Astrocyte (in vitro differentiated cells and primary cell): ENCODE results near the gene PRDX1.
"Not testable (repeated sequence)": the region's sequence is repeated elsewhere in the genome, so short reads cannot be mapped to it uniquely, and the experiment has no call there.

Source experiments
- EZH2 ChIP-seq: IDR thresholded peaks from 2 replicates; pipeline ENCODE4 v1.6.1; 2012; ENCODE audit warnings: mild to moderate bottlenecking, low read length, inconsistent platforms; ENCODE audit not compliant: insufficient read depth
- TF ChIP-seq, protein P1 (sequence below): IDR thresholded peaks from 2 replicates; pipeline ENCODE4 v1.5.1; 2011; ENCODE audit warnings: low read depth, mild to moderate bottlenecking, inconsistent platforms, low read length, moderate library complexity; ENCODE audit not compliant: insufficient read depth

DNA sequence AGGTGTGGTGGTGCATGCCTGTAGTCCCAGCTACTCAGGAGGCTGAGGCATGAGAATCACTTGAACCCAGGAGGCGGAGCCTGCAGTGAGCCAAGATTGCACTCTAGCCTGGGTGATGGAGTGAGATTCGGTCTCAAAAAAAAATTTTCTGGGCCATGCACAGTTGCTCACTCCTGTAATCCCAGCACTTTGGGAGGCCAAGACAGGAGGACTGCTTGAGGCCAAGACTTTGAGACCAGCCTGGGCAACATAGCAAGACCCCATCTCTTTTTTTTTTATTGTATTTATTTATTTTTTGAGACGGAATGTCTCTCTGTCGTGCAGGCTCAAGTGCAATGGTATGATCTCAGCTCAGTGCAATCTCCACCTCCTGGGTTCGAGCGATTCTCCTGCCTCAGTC, 47.5 kb downstream of the PRDX1 start:
- not testable (repeated sequence) for TF ChIP-seq EZH2
- TF ChIP-seq, protein P1, sequence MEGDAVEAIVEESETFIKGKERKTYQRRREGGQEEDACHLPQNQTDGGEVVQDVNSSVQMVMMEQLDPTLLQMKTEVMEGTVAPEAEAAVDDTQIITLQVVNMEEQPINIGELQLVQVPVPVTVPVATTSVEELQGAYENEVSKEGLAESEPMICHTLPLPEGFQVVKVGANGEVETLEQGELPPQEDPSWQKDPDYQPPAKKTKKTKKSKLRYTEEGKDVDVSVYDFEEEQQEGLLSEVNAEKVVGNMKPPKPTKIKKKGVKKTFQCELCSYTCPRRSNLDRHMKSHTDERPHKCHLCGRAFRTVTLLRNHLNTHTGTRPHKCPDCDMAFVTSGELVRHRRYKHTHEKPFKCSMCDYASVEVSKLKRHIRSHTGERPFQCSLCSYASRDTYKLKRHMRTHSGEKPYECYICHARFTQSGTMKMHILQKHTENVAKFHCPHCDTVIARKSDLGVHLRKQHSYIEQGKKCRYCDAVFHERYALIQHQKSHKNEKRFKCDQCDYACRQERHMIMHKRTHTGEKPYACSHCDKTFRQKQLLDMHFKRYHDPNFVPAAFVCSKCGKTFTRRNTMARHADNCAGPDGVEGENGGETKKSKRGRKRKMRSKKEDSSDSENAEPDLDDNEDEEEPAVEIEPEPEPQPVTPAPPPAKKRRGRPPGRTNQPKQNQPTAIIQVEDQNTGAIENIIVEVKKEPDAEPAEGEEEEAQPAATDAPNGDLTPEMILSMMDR, result not testable (repeated sequence)
